Measurements from ENCODE around the gene GPRC6A. TPM values are rescaled to one million over a fixed set of nuclear protein-coding genes. Genes with fewer than 3 reads are reported as not detected.

The GPRC6A gene, protein sequence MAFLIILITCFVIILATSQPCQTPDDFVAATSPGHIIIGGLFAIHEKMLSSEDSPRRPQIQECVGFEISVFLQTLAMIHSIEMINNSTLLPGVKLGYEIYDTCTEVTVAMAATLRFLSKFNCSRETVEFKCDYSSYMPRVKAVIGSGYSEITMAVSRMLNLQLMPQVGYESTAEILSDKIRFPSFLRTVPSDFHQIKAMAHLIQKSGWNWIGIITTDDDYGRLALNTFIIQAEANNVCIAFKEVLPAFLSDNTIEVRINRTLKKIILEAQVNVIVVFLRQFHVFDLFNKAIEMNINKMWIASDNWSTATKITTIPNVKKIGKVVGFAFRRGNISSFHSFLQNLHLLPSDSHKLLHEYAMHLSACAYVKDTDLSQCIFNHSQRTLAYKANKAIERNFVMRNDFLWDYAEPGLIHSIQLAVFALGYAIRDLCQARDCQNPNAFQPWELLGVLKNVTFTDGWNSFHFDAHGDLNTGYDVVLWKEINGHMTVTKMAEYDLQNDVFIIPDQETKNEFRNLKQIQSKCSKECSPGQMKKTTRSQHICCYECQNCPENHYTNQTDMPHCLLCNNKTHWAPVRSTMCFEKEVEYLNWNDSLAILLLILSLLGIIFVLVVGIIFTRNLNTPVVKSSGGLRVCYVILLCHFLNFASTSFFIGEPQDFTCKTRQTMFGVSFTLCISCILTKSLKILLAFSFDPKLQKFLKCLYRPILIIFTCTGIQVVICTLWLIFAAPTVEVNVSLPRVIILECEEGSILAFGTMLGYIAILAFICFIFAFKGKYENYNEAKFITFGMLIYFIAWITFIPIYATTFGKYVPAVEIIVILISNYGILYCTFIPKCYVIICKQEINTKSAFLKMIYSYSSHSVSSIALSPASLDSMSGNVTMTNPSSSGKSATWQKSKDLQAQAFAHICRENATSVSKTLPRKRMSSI
- not detected in 2 replicates for total RNA-seq

DNA sequence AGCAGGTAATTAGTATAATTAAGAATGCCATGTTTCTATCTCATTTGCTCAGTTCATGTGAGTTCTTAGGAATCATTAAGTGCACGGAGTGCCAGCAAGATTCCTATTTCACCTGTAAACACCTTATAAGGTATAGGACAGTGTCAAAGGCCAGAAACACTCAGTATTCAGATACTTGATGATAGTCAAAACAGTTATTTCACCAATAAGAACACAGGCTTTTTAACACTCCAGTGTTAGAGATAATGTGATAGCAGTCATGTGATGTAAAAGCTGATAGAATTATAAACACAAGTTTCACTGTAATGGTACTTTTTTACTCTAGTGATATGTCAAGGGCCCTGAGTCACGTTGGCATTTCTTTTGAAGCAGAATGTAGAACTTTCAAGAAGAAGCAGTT, at the start of gene GPRC6A:
GPRC6A (minus strand) TSS at position 101 of the 400 bp plus-strand sequence; CDS start at position 31, 70 bp downstream.
- TF ChIP-seq, protein P1, sequence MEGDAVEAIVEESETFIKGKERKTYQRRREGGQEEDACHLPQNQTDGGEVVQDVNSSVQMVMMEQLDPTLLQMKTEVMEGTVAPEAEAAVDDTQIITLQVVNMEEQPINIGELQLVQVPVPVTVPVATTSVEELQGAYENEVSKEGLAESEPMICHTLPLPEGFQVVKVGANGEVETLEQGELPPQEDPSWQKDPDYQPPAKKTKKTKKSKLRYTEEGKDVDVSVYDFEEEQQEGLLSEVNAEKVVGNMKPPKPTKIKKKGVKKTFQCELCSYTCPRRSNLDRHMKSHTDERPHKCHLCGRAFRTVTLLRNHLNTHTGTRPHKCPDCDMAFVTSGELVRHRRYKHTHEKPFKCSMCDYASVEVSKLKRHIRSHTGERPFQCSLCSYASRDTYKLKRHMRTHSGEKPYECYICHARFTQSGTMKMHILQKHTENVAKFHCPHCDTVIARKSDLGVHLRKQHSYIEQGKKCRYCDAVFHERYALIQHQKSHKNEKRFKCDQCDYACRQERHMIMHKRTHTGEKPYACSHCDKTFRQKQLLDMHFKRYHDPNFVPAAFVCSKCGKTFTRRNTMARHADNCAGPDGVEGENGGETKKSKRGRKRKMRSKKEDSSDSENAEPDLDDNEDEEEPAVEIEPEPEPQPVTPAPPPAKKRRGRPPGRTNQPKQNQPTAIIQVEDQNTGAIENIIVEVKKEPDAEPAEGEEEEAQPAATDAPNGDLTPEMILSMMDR (conservative IDR thresholded peaks at IDR 0.05; ENCODE audit: low read depth, low read length), result no peak
- H3K4me3 ChIP-seq (ENCODE audit: low read depth, low read length), result no peak within 1 kb of the TSS
- no peak for DNase-seq (ENCODE audit: low read depth)

DNA sequence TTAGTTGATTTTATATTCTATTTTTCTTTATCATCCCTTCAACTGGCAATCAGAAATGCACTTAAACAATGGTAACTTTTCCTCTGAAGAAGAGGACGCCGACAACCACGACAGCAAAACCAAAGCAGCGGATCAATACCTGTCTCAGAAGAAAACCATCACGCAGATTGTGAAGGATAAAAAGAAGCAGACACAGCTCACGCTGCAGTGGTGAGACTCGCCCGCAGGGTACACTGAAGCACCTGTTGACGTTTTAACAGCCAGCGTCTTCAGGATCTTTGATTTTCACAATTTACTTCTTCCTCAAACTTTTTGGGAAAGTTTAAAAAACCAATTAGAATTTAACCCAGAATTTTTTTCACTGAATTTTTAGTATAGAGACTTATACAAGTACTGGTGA, 48.9 kb upstream of the GPRC6A start:
- TF ChIP-seq, protein P1 (conservative IDR thresholded peaks at IDR 0.05; ENCODE audit: low read depth, low read length), result no peak
- no peak overlapping the region for H3K4me3 ChIP-seq (ENCODE audit: low read depth, low read length)
- DNase-seq (ENCODE audit: low read depth), result no peak

DNA sequence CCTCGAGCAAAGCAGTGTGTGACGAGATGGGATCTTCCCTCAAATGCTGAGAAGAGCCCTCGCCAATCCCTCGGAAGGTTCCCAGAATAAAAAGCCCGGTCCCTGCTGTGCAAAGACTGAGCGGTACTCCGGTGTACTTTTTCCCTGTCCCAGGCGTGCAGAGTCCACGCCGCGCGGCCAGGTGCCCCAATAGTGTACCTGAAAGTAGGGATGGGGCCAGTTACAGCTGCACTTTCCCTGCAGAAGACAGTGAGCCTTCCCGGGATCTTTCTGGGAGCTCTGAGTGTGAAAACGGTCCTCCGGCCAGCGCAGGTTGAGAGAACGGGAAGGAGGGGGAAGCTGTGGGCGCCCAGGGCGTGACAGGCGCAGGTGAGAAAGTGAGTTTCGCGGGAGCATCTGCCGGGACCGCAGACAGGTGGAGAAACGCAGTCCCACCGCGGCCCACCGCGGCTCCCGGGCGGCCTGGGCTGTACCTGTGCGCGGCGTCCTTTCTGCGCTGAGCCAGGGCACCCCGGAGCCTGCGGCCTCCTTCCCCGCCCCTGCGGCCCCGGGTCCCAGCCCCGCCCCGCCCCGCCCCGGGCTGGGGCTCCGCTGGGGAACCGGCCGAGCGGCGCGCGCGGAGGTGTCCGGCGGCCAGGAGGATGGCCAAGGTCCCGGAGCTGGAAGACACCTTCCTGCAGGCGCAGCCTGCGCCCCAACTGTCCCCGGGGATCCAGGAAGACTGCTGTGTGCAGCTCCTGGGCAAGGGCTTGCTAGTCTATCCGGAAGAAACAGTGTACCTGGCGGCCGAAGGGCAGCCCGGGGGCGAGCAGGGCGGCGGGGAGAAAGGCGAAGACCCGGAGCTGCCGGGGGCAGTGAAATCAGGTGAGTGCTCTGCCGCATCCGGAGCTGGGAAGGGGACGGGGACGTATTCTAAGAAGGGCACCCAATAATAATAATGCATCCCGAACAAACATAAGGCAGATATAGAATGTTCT, 48.0 kb upstream of the GPRC6A start, which contains the start of gene RFX6:
RFX6 (plus strand) TSS at position 608 of the 977 bp plus-strand sequence; CDS start at position 642, 34 bp downstream.
- H3K4me3 ChIP-seq (ENCODE audit: low read depth, low read length), result peak within 1 kb of the TSS; percentile 2
- TF ChIP-seq, protein P1 (conservative IDR thresholded peaks at IDR 0.05; ENCODE audit: low read depth, low read length), result no peak

DNA sequence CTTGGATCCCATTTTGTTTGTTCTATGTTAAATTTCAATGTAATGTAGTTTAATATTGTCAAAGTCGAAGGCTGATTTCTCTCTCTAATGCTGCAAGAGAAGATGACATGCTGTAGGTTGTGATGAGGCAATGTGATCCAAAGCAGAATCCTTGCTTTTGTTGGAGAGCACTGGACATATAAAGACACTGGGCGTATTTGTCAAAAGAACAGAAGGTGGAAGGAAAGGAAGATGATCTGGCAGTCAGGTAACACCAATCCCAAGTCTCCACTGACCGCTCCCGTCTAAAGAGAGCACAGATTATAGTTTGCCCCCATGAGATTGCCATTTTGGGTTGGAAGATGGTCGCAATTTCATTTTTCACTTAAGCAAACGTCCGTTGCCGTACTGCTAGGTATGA, 47.2 kb upstream of the GPRC6A start:
- TF ChIP-seq, protein P1 (conservative IDR thresholded peaks at IDR 0.05; ENCODE audit: low read depth, low read length), result no peak
- no peak overlapping the region for H3K4me3 ChIP-seq (ENCODE audit: low read depth, low read length)
- DNase-seq (ENCODE audit: low read depth), result no peak

More for the DNA sequence above, 48.0 kb upstream of the GPRC6A start, which contains the start of gene RFX6:
- DNase-seq (ENCODE audit: low read depth), result no peak

DNA sequence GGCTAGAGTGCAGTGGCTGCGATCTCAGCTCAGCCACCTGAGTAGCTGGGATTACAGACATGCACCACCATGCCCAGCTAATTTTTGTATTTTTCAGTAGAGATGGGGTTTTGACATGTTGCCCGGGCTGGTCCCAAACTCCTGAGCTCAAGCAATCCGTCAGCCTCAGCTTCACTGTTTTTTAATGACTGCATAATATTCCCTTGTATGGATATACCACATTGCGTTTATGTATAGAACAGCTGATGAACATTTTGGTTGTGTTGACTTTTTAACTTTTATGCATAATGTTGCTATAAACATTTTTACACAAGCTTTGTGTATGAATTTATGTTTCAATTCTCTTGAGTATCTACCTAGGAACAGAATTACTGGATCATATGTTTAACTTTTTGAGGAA, 43.9 kb upstream of the GPRC6A start:
- no peak for DNase-seq (ENCODE audit: low read depth)
- TF ChIP-seq, protein P1 (conservative IDR thresholded peaks at IDR 0.05; ENCODE audit: low read depth, low read length), result no peak
- no peak overlapping the region for H3K4me3 ChIP-seq (ENCODE audit: low read depth, low read length)
